DOHH2 (cell line): ENCODE results near the gene RAI2.

Experiments
- EZH2phosphoT487 ChIP-seq: fragments of 200-600 bp; sonication (generic); IDR thresholded peaks from 2 replicates; pipeline ENCODE4 v1.6.1; 2017; ENCODE audit warnings: borderline replicate concordance, mild to moderate bottlenecking, antibody characterized with exemption, low read length, moderate library complexity, mixed read lengths
- TF ChIP-seq, protein P1 (sequence below): fragments of 200-600 bp; sonication (generic); IDR thresholded peaks from one replicate; pipeline ENCODE4 v1.5.1; 2014; ENCODE audit warnings: antibody characterized with exemption, mild to moderate bottlenecking, low read depth, low read length; ENCODE audit not compliant: poor library complexity, severe bottlenecking

DNA sequence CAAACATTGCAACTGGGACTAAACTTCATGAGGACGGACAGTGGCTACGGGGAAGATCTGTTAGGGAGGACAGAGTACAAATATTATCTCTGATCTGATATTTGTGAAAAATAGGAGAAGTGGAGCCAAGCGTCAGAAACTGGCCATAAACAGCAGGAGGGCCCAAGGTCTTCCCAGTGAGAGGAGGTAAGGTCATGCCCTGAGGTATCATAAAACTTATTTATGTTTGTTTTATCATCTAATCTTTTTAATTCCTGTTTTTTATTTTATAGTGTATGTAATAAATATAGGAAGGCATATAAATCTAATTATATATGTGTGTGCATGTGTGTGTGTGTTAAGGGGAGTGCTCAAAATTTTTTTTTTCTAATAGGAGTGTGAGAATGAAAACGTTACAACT lies 51.8 kb downstream of the RAI2 start:
- TF ChIP-seq, protein P1, sequence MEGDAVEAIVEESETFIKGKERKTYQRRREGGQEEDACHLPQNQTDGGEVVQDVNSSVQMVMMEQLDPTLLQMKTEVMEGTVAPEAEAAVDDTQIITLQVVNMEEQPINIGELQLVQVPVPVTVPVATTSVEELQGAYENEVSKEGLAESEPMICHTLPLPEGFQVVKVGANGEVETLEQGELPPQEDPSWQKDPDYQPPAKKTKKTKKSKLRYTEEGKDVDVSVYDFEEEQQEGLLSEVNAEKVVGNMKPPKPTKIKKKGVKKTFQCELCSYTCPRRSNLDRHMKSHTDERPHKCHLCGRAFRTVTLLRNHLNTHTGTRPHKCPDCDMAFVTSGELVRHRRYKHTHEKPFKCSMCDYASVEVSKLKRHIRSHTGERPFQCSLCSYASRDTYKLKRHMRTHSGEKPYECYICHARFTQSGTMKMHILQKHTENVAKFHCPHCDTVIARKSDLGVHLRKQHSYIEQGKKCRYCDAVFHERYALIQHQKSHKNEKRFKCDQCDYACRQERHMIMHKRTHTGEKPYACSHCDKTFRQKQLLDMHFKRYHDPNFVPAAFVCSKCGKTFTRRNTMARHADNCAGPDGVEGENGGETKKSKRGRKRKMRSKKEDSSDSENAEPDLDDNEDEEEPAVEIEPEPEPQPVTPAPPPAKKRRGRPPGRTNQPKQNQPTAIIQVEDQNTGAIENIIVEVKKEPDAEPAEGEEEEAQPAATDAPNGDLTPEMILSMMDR, result no peak
- no peak for TF ChIP-seq EZH2phosphoT487
